Measurements from ENCODE around the gene PRKCA. TPM values are rescaled to one million over a fixed set of nuclear protein-coding genes. Genes with fewer than 3 reads are reported as not detected.

The PRKCA gene
- total RNA-seq, 2 donors from 2014 or later, result 6.4 to 7.7 TPM

GRCh38 chr17:66371561-66371960 is 69.1 kb downstream of the PRKCA start:
- intact Hi-C loops (cut with DNase I), result loop anchor here in 1 of 2 donors (10.0 kb wide), 1 partner anchor 47 kb away; no protein-coding TSS in a partner anchor
- no peak for DNase-seq
- no peak for ATAC-seq

DNA sequence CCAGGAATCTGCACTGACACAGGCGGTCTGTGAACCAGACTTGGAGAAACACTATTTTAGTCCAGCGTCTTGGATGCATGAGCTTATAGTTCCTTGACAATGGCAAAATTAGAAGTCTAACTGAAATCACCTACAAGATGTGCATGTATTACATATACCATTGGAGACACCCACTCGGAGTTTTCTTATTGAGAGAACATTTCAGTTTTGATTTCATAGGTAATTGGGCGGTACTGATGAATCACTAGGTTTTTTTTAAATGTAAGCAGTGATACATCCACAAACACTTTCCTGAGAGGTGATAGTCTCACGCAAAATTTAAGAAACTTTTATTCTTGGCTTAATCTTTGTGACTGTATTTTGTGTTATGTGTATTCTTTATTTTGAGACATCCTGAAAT is 69.8 kb downstream of the PRKCA start:
- ATAC-seq (no peak), DNase-seq (no peak)
- intact Hi-C loops (cut with DNase I), result loop anchor here in 1 of 2 donors (10.0 kb wide), 1 partner anchor 47 kb away; no protein-coding TSS in a partner anchor

DNA sequence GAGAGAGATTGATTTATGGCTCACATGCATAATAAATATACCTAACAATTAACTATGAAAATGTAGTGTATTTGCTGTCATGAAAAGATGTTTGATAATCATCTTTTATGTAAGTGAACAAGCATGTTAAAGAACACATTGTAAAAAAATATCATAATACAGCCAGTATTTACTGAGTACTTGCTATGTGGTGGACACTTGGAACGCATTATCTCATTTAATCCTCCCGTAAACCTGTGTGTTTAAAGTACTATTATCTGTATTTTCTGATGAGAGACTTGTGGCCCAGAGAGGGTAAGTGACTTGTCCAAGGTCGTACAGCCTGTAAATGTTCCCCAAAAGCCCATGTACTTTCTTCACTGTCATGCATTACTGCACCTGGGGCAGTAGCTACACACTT is 70.7 kb downstream of the PRKCA start:
- DNase-seq, result no peak
- intact Hi-C loops (cut with DNase I), result loop anchor here in 1 of 2 donors (10.0 kb wide), 1 partner anchor 48 kb away; no protein-coding TSS in a partner anchor
- ATAC-seq, result no peak

DNA sequence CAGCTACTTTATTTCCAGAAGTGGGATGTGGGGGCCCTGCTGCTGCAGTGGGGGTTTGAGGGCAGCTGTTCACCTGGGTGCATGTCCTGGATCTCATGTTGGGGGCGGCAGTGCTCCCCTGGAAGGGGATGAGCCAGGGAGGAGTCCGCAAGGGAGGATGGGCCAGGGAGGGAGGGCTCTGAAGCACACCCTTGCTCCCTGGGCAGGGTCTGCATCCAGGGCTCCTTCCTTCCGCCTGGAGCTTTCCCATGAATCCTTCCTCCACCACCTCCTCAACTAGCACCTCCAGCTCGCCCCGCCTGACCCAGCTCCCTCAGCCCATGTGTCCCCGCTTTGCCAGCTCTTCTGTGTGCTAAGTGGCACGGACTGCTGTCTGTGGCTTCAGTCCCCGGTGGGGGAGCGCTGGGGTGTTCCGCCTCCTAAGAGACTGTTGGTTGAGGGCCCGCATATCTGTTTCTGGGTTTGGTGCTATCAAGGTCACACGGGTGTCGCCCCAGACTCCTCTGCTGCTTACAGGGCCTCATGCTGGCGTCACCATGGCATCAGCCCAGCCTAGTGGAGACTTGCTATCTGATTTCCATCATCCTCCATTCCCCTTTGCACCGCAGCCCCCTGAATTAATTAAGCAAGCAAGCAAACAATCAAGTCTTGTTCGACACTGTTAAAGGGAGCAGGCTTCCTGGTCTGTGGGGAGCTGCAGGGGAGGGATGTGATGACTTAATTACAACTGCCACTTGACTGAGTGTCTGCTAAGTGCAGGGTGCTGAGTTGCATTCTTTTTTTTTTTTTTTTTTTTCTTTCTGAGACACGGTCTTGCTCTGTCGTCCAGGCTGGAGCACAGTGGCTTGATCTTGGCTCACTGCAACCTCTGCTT is 71.8 kb downstream of the PRKCA start:
- intact Hi-C loops (cut with DNase I), result loop anchor here in 1 of 2 donors (10.0 kb wide), 1 partner anchor 49 kb away; no protein-coding TSS in a partner anchor
- ATAC-seq, result peak; percentile 78 to 86
- peak; percentile 27 for DNase-seq

- ATAC-seq (no peak), DNase-seq (no peak)
- intact Hi-C loops (cut with DNase I), result loop anchor here in 1 of 2 donors (10.0 kb wide), 1 partner anchor 50 kb away; no protein-coding TSS in a partner anchor
Measured at GRCh38 chr17:66375121-66375520, 72.7 kb downstream of the PRKCA start.

- no peak for ATAC-seq
- no peak for DNase-seq
Measured at GRCh38 chr17:66378296-66378695, 75.9 kb downstream of the PRKCA start.

DNA sequence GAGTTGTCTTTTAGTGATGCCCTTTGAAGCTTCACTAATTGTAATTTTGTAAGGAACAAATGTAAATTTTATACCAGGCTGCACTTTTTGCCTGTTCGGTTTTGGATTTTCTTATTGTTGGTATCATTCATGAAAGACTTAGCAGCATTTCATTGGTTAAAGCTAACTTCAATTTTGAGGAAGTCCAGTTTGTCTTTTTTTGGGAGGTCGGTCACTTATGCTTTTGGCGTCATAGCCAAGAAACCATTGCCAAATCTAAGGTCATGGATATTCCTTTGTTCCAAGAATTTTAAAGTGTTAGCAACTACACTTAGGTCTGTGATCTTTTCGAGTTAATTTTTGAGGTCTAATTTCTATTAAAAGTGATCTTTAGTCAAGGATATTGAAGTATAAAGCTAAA is 77.1 kb downstream of the PRKCA start:
- intact Hi-C loops (cut with DNase I), result loop anchor here in 1 of 2 donors (10.0 kb wide), 1 partner anchor 55 kb away; no protein-coding TSS in a partner anchor
- DNase-seq, result no peak
- no peak for ATAC-seq

More at GRCh38 chr17:66378296-66378695, 75.9 kb downstream of the PRKCA start:
- intact Hi-C loops (cut with DNase I), result loop anchor here in 1 of 2 donors (10.0 kb wide), 1 partner anchor 53 kb away; no protein-coding TSS in a partner anchor

DNA sequence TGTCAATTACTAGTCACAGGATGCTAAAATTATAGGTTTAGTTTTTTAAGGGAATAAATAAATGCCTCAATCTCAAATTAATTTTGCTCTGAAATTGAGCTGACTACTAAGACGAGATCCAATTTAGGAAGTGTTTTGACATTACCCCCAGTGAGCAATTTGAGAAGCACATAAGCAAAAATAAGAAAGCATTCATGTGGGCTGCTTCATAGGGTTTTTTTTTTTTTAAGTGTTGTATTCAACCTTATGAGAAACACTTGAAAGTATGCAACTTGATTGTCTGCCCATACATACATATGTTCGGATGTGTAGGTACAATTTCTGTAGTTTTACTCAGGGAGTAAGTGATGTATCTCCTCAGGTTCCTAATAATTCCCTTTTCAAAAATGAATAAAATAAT is 77.6 kb downstream of the PRKCA start:
- ATAC-seq (no peak), DNase-seq (no peak)
- intact Hi-C loops (cut with DNase I), result loop anchor here in 1 of 2 donors (10.0 kb wide), 1 partner anchor 55 kb away; no protein-coding TSS in a partner anchor

- intact Hi-C loops (cut with DNase I), result no loop called here
- DNase-seq, result no peak
- ATAC-seq, result no peak
Measured at GRCh38 chr17:66381701-66382362, 79.4 kb downstream of the PRKCA start.

DNA sequence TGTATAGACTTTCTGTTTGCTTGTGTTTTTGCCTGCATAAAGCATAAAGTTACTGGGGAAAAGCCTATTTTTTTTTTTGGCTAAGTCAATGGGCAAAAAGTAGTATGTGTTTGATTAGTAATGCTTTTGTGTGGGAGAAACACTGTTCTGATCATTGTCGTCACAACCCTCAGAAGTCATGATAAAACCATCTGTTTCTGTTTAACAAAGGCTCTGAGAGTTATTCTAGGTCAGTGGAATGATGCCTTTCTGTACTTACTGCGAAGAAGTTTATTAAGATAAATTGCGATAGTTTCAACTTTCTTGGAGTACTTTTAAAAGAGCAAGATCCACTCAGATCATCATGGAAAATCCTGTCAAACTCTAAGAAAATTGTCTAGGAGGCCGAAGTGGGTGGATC is 80.9 kb downstream of the PRKCA start:
- DNase-seq, result no peak
- intact Hi-C loops (cut with DNase I), result no loop called here
- peak in 1 of 2 donors; percentile 74 for ATAC-seq

- DNase-seq, result no peak
- intact Hi-C loops (cut with DNase I), result no loop called here
- peak in 1 of 2 donors; percentile 30 for ATAC-seq
Measured at GRCh38 chr17:66386498-66387351, 84.3 kb downstream of the PRKCA start.

GRCh38 chr17:66387392-66387981 is 85.1 kb downstream of the PRKCA start:
- intact Hi-C loops (cut with DNase I), result no loop called here
- DNase-seq, result no peak
- no peak for ATAC-seq

- intact Hi-C loops (cut with DNase I), result no loop called here
- no peak for DNase-seq
- ATAC-seq, result no peak
Measured at GRCh38 chr17:66392783-66393437, 90.5 kb downstream of the PRKCA start.

GRCh38 chr17:66395961-66396360 is 93.5 kb downstream of the PRKCA start:
- intact Hi-C loops (cut with DNase I), result no loop called here
- DNase-seq (no peak), ATAC-seq (no peak)

GRCh38 chr17:66397486-66397885 is 95.1 kb downstream of the PRKCA start:
- intact Hi-C loops (cut with DNase I), result no loop called here
- ATAC-seq, result no peak
- no peak for DNase-seq

GRCh38 chr17:66398059-66398458 is 95.6 kb downstream of the PRKCA start:
- no peak for DNase-seq
- no peak for ATAC-seq
- intact Hi-C loops (cut with DNase I), result no loop called here

DNA sequence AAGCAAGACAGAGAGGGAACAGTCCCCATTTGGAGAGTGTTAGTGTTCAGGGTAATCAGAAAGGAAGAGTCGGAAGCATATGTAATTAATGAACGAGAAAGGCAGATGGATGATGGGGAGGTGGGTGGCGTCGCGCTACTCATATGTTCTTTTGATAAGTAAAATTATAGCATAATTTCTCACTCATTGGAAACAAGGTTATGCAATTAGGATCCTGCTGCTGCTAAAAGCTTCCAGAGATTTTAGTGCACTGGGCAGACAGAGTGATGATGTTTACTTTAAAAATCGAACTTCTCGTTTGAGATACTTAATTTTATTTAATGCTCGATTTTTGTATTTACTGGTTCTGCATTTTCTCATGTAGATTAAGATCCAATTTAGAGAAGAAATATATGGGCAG is 96.2 kb downstream of the PRKCA start:
- intact Hi-C loops (cut with DNase I), result no loop called here
- DNase-seq, result no peak
- no peak for ATAC-seq

GRCh38 chr17:66399441-66399840 is 97.0 kb downstream of the PRKCA start:
- no peak for ATAC-seq
- no peak for DNase-seq
- intact Hi-C loops (cut with DNase I), result no loop called here

Data from left cardiac atrium (tissue), 4 donors.